Hepatocyte (in vitro differentiated cells): ENCODE data around the gene CBARP. TPM values are rescaled to one million over a fixed set of nuclear protein-coding genes. Genes with fewer than 3 reads are reported as not detected.
A peak's percentile ranks its signal among the peaks of the same experiment; 100 is the strongest.

ENCODE experiments used
- DNase-seq: peaks from one replicate; pipeline ENCODE4 v3.0.0-alpha.2; 2016; ENCODE audit warnings: low spot score
- H2AFZ ChIP-seq: fragments of 200-600 bp; sonication (generic); 2 replicates; pipeline ENCODE4 v1.6.0; 2016; ENCODE audit warnings: antibody characterized with exemption, mild to moderate bottlenecking
- H3K27ac ChIP-seq: fragments of 200-600 bp; sonication (generic); 2 replicates; pipeline ENCODE4 v1.5.1; 2016; ENCODE audit warnings: mild to moderate bottlenecking
- H3K27me3 ChIP-seq: fragments of 200-600 bp; sonication (generic); 2 replicates; pipeline ENCODE4 v1.6.1; 2016
- H3K36me3 ChIP-seq: fragments of 200-600 bp; sonication (generic); replicated peaks from 2 replicates; pipeline ENCODE4 v1.5.1; 2016; ENCODE audit warnings: low read depth; ENCODE audit not compliant: insufficient read depth
- H3K4me1 ChIP-seq: fragments of 200-600 bp; sonication (generic); 2 replicates; pipeline ENCODE4 v1.5.1; 2016; ENCODE audit warnings: mild to moderate bottlenecking, moderate library complexity; ENCODE audit not compliant: insufficient read depth
- H3K4me2 ChIP-seq: fragments of 200-600 bp; sonication (generic); 2 replicates; pipeline ENCODE4 v1.6.0; 2016
- H3K4me3 ChIP-seq: fragments of 200-600 bp; sonication (generic); 2 replicates; pipeline ENCODE4 v1.5.1; 2016; ENCODE audit warnings: mild to moderate bottlenecking
- H3K79me2 ChIP-seq: fragments of 200-600 bp; sonication (generic); 2 replicates; pipeline ENCODE4 v1.6.0; 2017; ENCODE audit warnings: mild to moderate bottlenecking
- H3K9me2 ChIP-seq: fragments of 200-600 bp; sonication (generic); replicated peaks from 2 replicates; pipeline ENCODE4 v1.6.0; 2017; ENCODE audit warnings: mild to moderate bottlenecking; ENCODE audit not compliant: insufficient read depth
- H3K9me3 ChIP-seq: fragments of 200-600 bp; sonication (generic); 2 replicates; pipeline ENCODE4 v1.5.1; 2016; ENCODE audit warnings: low read depth, mild to moderate bottlenecking
- H4K20me1 ChIP-seq: fragments of 200-600 bp; sonication (generic); 2 replicates; pipeline ENCODE4 v1.6.0; 2016; ENCODE audit warnings: mild to moderate bottlenecking; ENCODE audit not compliant: insufficient read depth, poor library complexity, severe bottlenecking
- EZH2 ChIP-seq: fragments of 200-600 bp; sonication (generic); IDR thresholded peaks from 2 replicates; pipeline ENCODE4 v1.6.1; 2016; ENCODE audit warnings: antibody characterized with exemption, mild to moderate bottlenecking, borderline replicate concordance
- EZH2phosphoT487 ChIP-seq: fragments of 200-600 bp; sonication (generic); IDR thresholded peaks from one replicate; pipeline ENCODE4 v1.6.1; 2018; ENCODE audit warnings: antibody characterized with exemption, mild to moderate bottlenecking, low read depth, moderate library complexity; ENCODE audit not compliant: unreplicated experiment, severe bottlenecking
- WGBS: methylation state at CpG from one replicate; pipeline ENCODE4 v1.1.6; 2016; ENCODE audit warnings: low lambda C conversion rate; ENCODE audit errors: missing lambda C conversion rate; 5-methylcytosine and 5-hydroxymethylcytosine counted together
- polyA plus RNA-seq: library from polyadenylated mRNA; unstranded; fragments of >200 nt; fragmentation: Nextera tagmentation; extraction: Ambion mirVana; gene quantifications from 2 replicates; pipeline ENCODE4 v1.2.1, GENCODE V29; 2016
- total RNA-seq: library from RNA; depleted of rRNA; stranded (reverse); fragments of >200 nt; gene quantifications from 2 replicates; pipeline ENCODE4 v1.2.3, GENCODE V29; 2014
- TF ChIP-seq, protein P1 (sequence below): fragments of 200-600 bp; sonication (generic); IDR thresholded peaks from 2 replicates; pipeline ENCODE4 v1.5.1; 2016; ENCODE audit warnings: antibody characterized with exemption, mild to moderate bottlenecking; ENCODE audit not compliant: poor library complexity

The CBARP gene
- total and polyA plus RNA-seq, 2 experiments from 2014 or later, result 4.2 to 7.1 TPM

DNA sequence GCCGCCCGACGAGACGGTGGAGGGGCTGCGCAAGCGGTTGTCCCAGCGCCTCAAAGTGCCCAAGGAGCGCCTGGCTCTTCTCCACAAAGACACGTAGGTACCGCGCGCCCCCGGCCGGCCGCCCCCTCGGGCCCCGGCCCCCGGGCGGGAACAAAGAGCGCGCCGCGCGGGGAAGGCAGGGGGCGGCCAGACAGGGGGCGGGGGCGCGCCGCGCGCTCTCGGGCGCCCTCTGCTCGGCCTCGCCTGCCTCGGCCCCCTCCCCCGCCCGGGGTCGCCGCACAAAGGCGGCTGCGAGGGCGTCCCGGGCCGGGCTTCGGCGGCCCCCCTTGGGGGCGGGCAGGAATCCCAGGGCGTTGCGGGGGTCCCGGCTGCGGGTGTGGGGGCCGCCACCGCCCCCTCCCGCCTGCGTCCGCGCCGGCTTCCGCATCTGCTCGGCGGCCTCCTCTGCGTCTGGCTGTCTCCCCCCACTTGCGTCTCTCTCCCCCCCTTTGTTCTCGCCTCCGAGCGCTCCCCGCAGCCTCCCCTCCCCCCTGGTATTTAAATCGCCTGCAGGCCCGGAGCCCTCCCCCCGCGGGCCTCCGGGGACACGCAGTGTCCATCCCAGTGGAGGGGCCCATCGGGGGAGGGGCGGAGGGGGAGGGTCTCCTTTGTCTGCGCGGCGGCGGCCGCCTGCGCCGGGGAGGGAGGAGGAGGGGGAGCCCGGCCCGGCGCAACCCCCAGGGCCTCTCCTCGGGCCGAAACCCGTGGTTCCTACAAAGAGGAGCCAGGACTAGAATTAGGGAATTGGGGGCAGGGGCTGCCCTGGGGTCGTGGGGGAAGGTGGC lies 12.8 kb upstream of the CBARP start:
- Histone ChIP-seq H4K20me1 (peaks cover 26% of the 10 kb centered on the region), H3K4me1 (peaks cover 42% of the 10 kb centered on the region), H3K4me2 (peak overlapping the region; percentile 91), H3K79me2 (peaks cover 53% of the 10 kb centered on the region), H3K9me2 (no peaks in the 10 kb centered on the region), H3K27me3 (no peaks in the 10 kb centered on the region), H2AFZ (no peak overlapping the region), H3K9me3 (no peaks in the 10 kb centered on the region), H3K4me3 (peak overlapping the region; percentile 98), H3K36me3 (no peaks in the 10 kb centered on the region), H3K27ac (peak overlapping the region; percentile 98)
- no CpG with 5 or more reads among the region's 90 CpGs for WGBS
- no peak for TF ChIP-seq EZH2
- TF ChIP-seq, protein P1, sequence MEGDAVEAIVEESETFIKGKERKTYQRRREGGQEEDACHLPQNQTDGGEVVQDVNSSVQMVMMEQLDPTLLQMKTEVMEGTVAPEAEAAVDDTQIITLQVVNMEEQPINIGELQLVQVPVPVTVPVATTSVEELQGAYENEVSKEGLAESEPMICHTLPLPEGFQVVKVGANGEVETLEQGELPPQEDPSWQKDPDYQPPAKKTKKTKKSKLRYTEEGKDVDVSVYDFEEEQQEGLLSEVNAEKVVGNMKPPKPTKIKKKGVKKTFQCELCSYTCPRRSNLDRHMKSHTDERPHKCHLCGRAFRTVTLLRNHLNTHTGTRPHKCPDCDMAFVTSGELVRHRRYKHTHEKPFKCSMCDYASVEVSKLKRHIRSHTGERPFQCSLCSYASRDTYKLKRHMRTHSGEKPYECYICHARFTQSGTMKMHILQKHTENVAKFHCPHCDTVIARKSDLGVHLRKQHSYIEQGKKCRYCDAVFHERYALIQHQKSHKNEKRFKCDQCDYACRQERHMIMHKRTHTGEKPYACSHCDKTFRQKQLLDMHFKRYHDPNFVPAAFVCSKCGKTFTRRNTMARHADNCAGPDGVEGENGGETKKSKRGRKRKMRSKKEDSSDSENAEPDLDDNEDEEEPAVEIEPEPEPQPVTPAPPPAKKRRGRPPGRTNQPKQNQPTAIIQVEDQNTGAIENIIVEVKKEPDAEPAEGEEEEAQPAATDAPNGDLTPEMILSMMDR, result no peak
- TF ChIP-seq EZH2phosphoT487, result no peak
- peak; percentile 87 for DNase-seq

DNA sequence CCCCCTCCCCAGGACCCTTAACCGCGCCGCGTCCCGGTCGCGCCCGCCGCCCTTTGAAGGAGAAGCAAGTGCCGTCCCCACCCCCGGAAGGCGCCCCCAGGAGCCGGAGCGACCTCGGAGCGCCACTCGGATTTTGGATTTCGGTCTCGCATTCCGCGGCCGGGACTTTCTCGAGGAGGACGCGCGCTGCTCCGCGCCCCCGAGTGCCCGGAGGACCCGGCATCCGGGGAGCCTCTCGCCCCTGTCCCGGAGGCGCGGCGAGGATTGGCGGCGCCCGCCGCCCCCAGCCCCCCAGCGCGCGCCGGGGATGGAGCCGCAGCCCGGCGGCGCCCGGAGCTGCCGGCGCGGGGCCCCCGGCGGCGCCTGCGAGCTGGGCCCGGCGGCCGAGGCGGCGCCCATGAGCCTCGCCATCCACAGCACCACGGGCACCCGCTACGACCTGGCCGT lies 12.2 kb upstream of the CBARP start:
- DNase-seq, result no peak
- TF ChIP-seq EZH2phosphoT487 (no peak), EZH2 (no peak)
- TF ChIP-seq, protein P1, result no peak
- Histone ChIP-seq H3K27me3 (no peaks in the 10 kb centered on the region), H3K4me2 (peak overlapping the region; percentile 91), H3K79me2 (peaks cover 46% of the 10 kb centered on the region), H3K4me1 (peaks cover 43% of the 10 kb centered on the region), H2AFZ (no peak overlapping the region), H3K9me3 (no peaks in the 10 kb centered on the region), H3K27ac (peak overlapping the region; percentile 98), H3K4me3 (peak overlapping the region; percentile 98), H4K20me1 (peaks cover 24% of the 10 kb centered on the region), H3K36me3 (no peaks in the 10 kb centered on the region), H3K9me2 (no peaks in the 10 kb centered on the region)
- WGBS, result 2% methylated on average over 30 of the region's 67 CpGs

DNA sequence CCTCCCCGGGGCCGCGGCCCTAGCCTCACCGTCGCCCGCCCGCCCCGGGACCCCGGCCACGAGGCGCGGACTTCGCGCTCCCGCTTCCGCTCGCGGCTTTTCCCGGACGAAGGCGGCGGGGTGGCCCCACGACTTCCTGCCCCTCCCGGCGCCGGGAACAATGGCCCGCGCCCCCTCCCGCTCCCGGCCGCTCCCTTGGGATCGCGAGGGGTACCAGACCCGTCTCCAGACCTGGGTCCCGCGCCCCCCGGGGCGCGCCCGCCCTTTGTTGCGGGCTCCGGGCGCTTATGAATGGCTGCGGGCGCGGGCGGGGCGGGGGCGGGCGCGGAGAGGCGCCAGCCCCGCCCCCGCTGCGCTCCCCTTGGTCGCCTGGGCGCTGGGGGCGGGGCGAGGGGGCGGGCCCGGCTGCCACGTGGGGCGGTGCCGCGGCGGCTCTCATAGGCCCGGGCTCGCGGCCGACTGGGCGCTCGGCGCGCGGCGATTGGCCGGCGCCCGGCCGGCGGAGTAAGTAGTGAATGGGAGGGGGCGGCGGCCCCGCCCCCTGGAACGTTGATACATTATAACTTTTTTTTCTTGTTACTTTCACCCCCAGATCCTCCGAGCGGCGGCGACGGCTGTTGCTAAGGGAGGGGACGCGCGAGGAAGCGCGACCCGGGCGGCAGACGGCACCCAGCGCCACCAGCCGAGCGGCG lies 11.6 kb upstream of the CBARP start:
- H3K4me2 ChIP-seq, result peak overlapping the region; percentile 91

More for the DNA sequence above, 11.6 kb upstream of the CBARP start:
- Histone ChIP-seq H3K27ac (peak overlapping the region; percentile 100), H3K27me3 (no peaks in the 10 kb centered on the region), H4K20me1 (peaks cover 22% of the 10 kb centered on the region), H2AFZ (no peak overlapping the region), H3K9me3 (no peaks in the 10 kb centered on the region), H3K4me3 (peak overlapping the region; percentile 83), H3K4me1 (peaks cover 43% of the 10 kb centered on the region), H3K9me2 (no peaks in the 10 kb centered on the region), H3K79me2 (peaks cover 41% of the 10 kb centered on the region), H3K36me3 (no peaks in the 10 kb centered on the region)
- TF ChIP-seq, protein P1, result no peak
- no peak for TF ChIP-seq EZH2phosphoT487
- TF ChIP-seq EZH2, result no peak
- WGBS, result under 1% methylated on average over 43 of the region's 102 CpGs
- peak; percentile 99 for DNase-seq
